ENCODE results near the gene PLEKHG4B. TPM values are rescaled to one million over a fixed set of nuclear protein-coding genes. Genes with fewer than 3 reads are reported as not detected.
"Not testable (repeated sequence)": the region's sequence is repeated elsewhere in the genome, so short reads cannot be mapped to it uniquely, and the experiment has no call there.

The PLEKHG4B gene
- total RNA-seq, 4 donors from 2014 or later, result 0.18 to 2.5 (median 0.19) TPM; not detected in 1

- no peaks in the 10 kb centered on the region for H3K27me3 ChIP-seq
- H3K4me1 ChIP-seq, result no peaks in the 10 kb centered on the region
- H3K27ac ChIP-seq, result no peak overlapping the region
- H3K4me3 ChIP-seq, result no peak overlapping the region
- TF ChIP-seq CTCF (IDR thresholded peaks at IDR 0.05) (no peak), POLR2A (IDR thresholded peaks at IDR 0.05) (no peak)
- no peaks in the 10 kb centered on the region for H3K36me3 ChIP-seq
- no peak for DNase-seq
- no peaks in the 10 kb centered on the region for H3K9me3 ChIP-seq
These were observed 7.8 kb downstream of the PLEKHG4B start for GRCh38 chr5:99815-100214.

- no peak for DNase-seq
- no peak for TF ChIP-seq POLR2A (IDR thresholded peaks at IDR 0.05)
- TF ChIP-seq CTCF (IDR thresholded peaks at IDR 0.05), result no peak
- Histone ChIP-seq H3K36me3 (no peaks in the 10 kb centered on the region), H3K4me3 (no peak overlapping the region), H3K9me3 (no peaks in the 10 kb centered on the region), H3K27me3 (no peaks in the 10 kb centered on the region), H3K27ac (no peak overlapping the region), H3K4me1 (no peaks in the 10 kb centered on the region)
These were observed 10.6 kb downstream of the PLEKHG4B start for GRCh38 chr5:102411-103043.

- not testable (repeated sequence) for H3K9me3 ChIP-seq, H3K4me3 ChIP-seq, H3K4me1 ChIP-seq, DNase-seq, H3K27ac ChIP-seq, H3K36me3 ChIP-seq, H3K27me3 ChIP-seq
These were observed 12.1 kb downstream of the PLEKHG4B start for GRCh38 chr5:104106-104505.

GRCh38 chr5:104778-105296 is 12.9 kb downstream of the PLEKHG4B start:
- no peaks in the 10 kb centered on the region for H3K9me3 ChIP-seq
- no peak for DNase-seq
- H3K36me3 ChIP-seq, result no peaks in the 10 kb centered on the region
- H3K27ac ChIP-seq, result no peak overlapping the region
- H3K27me3 ChIP-seq, result no peaks in the 10 kb centered on the region
- no peaks in the 10 kb centered on the region for H3K4me1 ChIP-seq
- no peak overlapping the region for H3K4me3 ChIP-seq
- TF ChIP-seq POLR2A (IDR thresholded peaks at IDR 0.05), result no peak
- TF ChIP-seq CTCF (IDR thresholded peaks at IDR 0.05), result no peak

GRCh38 chr5:105504-106070 is 13.6 kb downstream of the PLEKHG4B start:
- no peak for DNase-seq
- Histone ChIP-seq H3K36me3 (no peaks in the 10 kb centered on the region), H3K4me3 (no peak overlapping the region), H3K27ac (no peak overlapping the region), H3K4me1 (no peaks in the 10 kb centered on the region), H3K27me3 (no peaks in the 10 kb centered on the region), H3K9me3 (no peaks in the 10 kb centered on the region)
- TF ChIP-seq POLR2A (IDR thresholded peaks at IDR 0.05) (no peak), CTCF (IDR thresholded peaks at IDR 0.05) (no peak)

GRCh38 chr5:106587-106986 is 14.6 kb downstream of the PLEKHG4B start:
- no peaks in the 10 kb centered on the region for H3K9me3 ChIP-seq
- no peaks in the 10 kb centered on the region for H3K4me1 ChIP-seq
- no peak overlapping the region for H3K27ac ChIP-seq
- no peak overlapping the region for H3K4me3 ChIP-seq
- DNase-seq, result no peak
- no peaks in the 10 kb centered on the region for H3K27me3 ChIP-seq
- H3K36me3 ChIP-seq, result no peaks in the 10 kb centered on the region
- no peak for TF ChIP-seq POLR2A (IDR thresholded peaks at IDR 0.05)
- TF ChIP-seq CTCF (IDR thresholded peaks at IDR 0.05), result no peak
